Fibroblast of skin of right quadriceps (primary cell): ENCODE measurements around the gene ZBTB47.

Experiments
- DNase-seq: peaks from one replicate; pipeline ENCODE4 v3.0.0-alpha.2; 2013

Gene ZBTB47

GRCh38 chr3:42666577-42666998 lies 13.1 kb downstream of the ZBTB47 start:
- DNase-seq, result no peak

DNA sequence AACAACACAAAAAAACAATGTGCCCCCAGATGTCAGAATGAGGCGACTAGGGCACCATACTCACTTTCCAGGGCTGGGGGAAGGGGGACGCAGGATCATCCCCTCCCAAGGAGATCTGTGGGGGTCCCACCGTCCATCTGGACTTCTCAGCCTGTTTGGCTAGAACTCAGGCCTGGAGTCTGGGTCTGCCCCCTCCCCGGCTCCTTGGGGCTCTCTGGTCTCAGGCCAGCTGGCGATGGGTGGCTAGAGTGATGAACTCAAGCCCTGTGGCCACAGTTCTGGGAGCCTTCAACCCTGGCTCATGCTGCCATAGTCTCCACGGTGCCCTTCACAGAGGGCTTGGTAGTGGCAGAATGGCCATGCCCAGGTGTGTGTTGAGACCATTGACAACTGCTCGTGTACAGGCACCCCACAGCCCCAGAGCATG lies 13.6 kb downstream of the ZBTB47 start:
- DNase-seq, result no peak

- DNase-seq, result no peak
Measured at GRCh38 chr3:42667523-42668412, 14.3 kb downstream of the ZBTB47 start.

DNA sequence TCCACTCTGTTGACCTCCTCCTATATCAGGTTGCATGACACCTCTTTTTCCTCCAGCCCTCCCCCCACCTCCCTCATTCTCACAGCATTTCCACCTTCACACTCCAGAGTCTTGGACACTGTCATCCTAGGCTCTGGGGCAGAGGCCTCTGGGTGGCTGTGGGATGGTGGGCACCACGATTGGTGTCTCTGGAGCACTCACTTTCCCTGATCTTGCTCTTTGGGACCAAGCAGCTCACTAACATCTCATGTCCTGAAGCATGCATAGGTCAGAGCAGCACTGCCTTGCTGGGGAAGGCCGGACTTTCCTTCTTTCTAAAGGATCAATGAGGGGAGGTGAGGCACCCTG lies 14.9 kb downstream of the ZBTB47 start:
- no peak for DNase-seq

GRCh38 chr3:42668793-42669217 lies 15.3 kb downstream of the ZBTB47 start:
- no peak for DNase-seq

DNA sequence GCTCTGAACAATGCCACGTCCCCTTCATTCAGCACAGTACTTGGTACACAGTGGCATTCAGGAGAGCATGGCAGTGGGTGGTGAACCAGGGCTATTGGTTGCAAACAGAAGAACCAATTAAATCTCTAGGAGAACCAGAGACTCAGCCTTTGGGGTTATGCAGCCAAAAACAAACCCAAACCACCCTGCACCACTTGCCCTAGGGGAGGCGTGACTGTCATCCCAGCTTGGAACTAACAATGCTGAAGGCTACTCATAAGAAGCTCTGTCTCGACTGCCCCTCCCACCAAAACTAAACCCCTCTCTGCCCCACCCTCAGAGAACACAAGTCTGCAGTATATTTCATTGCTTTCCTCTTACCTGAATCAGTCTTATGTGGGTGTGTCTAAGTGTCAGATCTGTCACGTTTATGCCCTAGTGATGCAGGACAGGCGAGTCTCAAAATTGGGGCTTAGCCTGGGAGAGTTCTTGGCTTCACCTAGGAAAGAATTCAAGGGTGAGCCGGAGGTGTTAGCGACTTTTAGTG lies 16.6 kb downstream of the ZBTB47 start:
- DNase-seq, result no peak

DNA sequence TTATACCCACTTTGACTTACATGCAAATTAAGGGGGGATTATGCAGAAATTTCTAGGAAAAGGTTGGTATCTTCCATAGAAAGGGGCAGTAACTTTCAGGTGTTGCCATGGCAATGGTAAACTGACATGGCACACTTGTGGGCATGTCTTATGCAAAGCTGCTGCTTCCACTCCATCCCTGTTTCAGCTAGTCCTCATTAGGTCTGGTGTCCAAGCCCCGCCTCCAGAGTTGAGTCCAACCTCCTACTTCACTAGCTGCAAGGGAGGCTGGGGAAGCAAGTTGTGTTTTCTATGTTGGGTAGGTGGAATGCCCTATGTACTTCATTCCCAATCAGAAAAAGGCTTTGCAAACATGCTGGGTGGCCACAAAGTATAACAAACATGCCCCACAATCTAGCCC lies 17.2 kb downstream of the ZBTB47 start:
- no peak for DNase-seq

GRCh38 chr3:42672515-42672914 lies 19.0 kb downstream of the ZBTB47 start:
- no peak for DNase-seq

- DNase-seq, result no peak
Measured at GRCh38 chr3:42673082-42673481, 19.6 kb downstream of the ZBTB47 start.

GRCh38 chr3:42674146-42674545 lies 20.6 kb downstream of the ZBTB47 start:
- DNase-seq, result no peak

DNA sequence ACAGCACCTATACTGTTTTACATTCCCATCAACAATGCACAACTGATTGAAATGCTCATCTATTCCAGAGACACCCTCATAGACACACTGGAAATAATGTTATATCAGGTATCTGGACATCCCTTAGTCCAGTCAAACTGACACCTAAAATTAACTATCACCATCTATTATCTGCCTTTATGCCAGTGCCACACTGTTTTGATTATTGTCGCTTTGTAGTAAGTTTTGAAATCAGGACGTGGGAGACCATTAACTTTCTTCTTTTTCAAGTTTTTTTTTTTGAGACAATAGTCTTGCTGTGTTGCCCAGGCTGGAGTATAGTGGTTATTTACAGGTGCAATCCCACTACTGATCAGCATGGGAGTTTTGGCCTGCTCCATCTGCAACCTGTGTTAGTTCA lies 22.4 kb downstream of the ZBTB47 start:
- no peak for DNase-seq

GRCh38 chr3:42678447-42678846 lies 24.9 kb downstream of the ZBTB47 start:
- no peak for DNase-seq

DNA sequence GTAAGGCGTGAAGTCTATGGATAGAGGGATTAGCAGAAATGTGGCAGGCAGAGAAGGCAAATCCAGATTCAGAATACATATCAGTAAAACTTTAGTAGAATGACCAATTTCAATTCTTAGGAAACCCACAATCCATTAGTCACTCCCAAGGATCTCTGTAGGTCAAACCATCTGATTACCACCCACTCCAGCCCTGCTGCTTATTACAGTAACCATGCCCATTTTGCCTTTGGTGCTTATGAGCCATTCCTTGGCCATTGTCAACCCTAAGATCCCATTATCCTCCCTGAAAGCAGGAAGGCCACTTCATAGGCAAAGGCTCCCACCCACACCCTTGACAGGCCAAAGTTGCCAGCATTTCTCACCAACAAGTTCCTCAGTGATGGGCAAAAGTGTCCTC lies 26.8 kb downstream of the ZBTB47 start:
- DNase-seq, result no peak

- no peak for DNase-seq
Measured at GRCh38 chr3:42680806-42681205, 27.3 kb downstream of the ZBTB47 start.

DNA sequence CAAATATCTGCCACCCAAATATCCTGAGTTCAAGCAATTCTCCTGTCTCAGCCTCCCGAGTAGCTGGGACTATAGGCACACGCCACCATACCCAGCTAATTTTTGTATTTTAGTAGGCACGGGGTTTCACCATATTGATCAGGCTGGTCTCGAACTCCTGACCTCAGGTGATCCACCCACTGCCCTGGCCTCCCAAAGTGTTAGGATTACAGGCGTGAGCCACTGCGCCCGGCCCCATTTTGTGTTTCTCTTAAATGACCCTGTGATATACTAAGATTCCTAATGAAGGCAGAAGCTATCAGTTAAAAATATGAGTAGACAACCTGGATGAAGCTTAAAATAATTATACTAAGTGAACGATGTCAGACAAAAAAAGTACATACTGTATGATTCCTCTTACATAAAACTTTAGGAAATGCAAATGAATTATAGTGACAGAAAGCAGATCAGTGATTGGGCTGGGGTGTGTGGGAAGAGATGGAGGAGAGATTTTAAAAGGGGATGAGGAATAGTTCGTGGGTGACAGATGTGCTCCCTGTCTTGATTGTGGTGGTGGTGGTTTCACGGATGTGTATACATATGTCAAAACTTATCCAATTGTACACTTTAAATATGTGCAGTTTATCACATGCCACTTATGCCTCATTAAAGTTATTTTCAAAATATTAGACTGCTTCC lies 28.0 kb downstream of the ZBTB47 start:
- DNase-seq, result no peak

- DNase-seq, result no peak
Measured at GRCh38 chr3:42682301-42683070, 29.0 kb downstream of the ZBTB47 start.

DNA sequence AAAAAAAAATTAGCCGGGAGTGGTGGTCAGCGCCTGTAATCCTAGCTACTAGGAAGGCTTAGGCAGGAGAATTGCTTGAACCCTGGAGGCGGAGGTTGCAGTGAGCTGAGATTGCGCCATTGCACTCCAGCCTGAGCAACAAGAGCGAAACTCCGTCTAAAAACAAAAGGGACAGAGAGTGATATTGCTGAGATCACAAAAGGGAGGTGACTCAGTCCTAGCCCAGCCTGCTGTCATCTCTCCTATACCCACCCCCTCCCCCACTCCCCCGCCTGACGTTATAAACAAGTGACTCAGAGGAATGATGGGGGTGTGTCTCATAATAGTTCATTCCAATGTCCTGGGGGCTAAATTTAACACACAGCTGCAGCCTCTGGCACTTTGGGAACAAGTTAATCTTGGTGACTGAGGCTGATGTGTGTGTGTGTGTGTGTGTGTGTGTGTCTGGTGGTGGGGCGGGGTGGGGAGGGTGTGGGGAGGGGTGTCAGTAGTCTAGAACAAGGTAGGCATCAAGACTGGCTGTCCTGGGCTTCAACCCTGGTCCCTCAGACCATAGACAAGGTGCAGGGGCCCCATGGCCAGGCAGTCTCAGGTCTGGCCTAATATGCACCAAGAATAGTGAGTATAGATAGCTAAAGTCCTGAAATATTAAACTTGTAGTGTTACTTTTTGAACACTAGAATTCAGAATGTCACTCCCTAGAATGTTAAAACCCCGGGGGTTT lies 30.5 kb downstream of the ZBTB47 start:
- peak; percentile 92 for DNase-seq

DNA sequence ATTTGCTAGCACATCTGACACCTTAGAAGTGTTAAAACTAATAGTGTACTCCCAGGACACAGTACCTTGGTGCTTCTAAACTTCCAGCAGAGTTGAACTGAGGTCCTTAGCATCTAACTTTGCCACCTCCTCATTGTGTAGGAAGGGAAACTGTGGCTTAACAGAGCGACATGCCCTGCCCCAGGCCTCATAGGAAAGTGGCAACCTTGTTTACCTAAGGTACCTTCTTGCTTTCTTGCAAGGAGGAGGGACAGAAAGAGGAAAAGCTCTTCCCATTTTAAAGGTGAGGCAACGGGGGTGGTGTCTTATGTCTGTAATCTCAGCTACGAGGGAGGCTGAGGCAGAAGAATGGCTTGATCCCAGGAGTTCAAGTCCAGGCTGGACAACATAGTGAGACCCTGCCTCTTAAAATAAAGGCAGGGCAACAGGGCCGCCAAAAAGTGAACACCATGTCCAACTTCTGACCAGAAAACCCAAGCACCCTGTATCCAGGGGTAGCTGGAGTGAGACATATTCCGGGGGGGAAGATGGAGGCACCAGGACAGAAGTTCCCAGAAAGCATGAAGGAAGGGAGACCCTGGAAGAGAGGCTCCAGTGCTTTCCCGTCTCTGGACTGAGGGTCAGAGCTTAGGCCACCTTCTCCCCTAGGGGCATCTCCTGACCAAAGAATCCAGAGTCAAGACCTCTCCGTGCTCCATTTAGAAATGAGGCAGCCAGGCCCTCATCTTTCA lies 31.3 kb downstream of the ZBTB47 start:
- DNase-seq, result no peak

DNA sequence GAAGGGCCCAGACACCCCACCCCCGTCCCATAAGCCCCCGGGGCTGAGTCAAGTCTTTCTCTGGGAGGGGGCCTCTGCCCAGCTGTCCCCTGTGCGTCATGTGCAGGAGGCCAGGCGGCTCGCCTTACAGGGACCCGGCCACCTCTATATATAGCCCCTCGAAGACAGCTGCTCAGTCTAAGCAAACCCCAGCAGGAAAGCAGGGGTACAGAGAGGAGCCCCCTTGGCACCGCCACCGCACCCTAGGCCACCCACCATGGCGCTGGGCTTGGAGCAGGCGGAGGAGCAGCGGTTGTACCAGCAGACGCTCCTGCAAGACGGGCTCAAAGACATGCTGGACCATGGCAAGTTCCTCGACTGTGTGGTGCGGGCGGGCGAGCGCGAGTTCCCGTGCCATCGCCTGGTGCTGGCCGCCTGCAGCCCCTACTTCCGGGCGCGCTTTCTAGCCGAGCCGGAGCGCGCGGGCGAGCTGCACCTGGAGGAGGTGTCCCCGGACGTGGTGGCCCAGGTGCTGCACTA lies 31.9 kb downstream of the ZBTB47 start, which contains the start of gene KLHL40:
TSS of gene KLHL40 (plus strand) at position 175 of the 519 bp plus-strand sequence. CDS start at position 257, 82 bp downstream.
- DNase-seq, result no peak

DNA sequence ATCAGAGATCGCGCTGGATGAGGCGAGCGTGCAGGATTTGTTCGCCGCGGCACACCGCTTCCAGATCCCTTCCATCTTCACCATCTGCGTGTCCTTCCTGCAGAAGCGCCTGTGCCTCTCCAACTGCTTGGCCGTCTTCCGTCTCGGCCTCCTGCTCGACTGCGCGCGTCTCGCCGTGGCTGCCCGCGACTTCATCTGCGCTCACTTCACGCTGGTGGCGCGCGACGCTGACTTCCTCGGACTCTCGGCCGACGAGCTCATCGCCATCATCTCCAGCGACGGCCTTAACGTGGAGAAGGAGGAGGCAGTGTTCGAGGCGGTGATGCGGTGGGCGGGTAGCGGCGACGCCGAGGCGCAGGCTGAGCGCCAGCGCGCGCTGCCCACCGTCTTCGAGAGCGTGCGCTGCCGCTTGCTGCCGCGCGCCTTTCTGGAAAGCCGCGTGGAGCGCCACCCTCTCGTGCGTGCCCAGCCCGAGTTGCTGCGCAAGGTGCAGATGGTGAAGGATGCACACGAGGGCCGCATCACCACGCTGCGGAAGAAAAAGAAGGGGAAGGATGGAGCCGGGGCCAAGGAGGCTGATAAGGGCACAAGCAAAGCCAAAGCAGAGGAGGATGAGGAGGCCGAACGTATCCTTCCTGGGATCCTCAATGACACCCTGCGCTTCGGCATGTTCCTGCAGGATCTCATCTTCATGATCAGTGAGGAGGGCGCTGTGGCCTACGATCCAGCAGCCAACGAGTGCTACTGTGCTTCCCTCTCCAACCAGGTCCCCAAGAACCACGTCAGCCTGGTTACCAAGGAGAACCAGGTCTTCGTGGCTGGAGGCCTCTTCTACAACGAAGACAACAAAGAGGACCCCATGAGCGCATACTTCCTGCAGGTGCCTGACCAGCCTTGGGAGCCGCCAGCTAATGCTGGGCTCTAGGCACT lies 32.7 kb downstream of the ZBTB47 start:
- DNase-seq, result no peak
